NB4 (cell line): ENCODE results near the gene DNAI4.

ENCODE experiments used
- POLR2A ChIP-seq: IDR thresholded peaks from 2 replicates; pipeline ENCODE4 v1.6.1; 2011; ENCODE audit warnings: mild to moderate bottlenecking; ENCODE audit not compliant: insufficient read length; ENCODE audit errors: extremely low read depth
- TF ChIP-seq, protein P1 (sequence below): IDR thresholded peaks from one replicate; pipeline ENCODE4 v1.5.1; 2012; ENCODE audit warnings: low read depth, low read length
- TF ChIP-seq, protein P2 (sequence below): IDR thresholded peaks from 2 replicates; pipeline ENCODE4 v1.6.1; 2011; ENCODE audit warnings: low read depth, low read length

DNA sequence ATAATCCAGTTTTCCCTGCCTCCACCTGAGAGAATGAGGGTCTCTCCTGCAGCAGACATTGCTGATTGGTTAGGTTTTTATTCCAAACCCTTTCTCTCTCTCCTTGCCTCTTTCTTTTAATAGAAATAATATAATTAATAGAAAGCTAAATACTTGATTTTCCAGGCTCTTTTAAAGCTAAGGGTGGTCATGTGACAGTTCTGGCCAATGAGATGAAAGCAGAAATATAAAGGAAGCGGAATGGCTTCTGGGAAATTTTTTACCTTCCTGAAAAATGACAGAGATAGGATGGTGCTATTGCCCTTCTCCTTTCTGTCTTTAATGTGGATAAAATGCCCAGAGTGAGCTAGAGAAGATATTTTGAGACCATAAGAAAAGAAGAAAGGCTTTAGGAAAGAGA, 35.6 kb downstream of the DNAI4 start:
- TF ChIP-seq, protein P1, sequence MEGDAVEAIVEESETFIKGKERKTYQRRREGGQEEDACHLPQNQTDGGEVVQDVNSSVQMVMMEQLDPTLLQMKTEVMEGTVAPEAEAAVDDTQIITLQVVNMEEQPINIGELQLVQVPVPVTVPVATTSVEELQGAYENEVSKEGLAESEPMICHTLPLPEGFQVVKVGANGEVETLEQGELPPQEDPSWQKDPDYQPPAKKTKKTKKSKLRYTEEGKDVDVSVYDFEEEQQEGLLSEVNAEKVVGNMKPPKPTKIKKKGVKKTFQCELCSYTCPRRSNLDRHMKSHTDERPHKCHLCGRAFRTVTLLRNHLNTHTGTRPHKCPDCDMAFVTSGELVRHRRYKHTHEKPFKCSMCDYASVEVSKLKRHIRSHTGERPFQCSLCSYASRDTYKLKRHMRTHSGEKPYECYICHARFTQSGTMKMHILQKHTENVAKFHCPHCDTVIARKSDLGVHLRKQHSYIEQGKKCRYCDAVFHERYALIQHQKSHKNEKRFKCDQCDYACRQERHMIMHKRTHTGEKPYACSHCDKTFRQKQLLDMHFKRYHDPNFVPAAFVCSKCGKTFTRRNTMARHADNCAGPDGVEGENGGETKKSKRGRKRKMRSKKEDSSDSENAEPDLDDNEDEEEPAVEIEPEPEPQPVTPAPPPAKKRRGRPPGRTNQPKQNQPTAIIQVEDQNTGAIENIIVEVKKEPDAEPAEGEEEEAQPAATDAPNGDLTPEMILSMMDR: no peak
- TF ChIP-seq, protein P2, sequence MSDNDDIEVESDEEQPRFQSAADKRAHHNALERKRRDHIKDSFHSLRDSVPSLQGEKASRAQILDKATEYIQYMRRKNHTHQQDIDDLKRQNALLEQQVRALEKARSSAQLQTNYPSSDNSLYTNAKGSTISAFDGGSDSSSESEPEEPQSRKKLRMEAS: no peak
- TF ChIP-seq POLR2A: no peak
